GM12865 (cell line): ENCODE data around the gene ETFA.

Source experiments
- DNase-seq: peaks from one replicate; pipeline ENCODE4 v3.0.0; 2010; ENCODE audit warnings: low read depth
- H3K4me3 ChIP-seq: 2 replicates; pipeline ENCODE4 v1.5.1; 2011; ENCODE audit warnings: mild to moderate bottlenecking, low read depth, low read length, control low read depth
- TF ChIP-seq, protein P1 (sequence below): IDR thresholded peaks from 2 replicates; pipeline ENCODE4 v1.5.1; 2011; ENCODE audit warnings: low read length, control low read depth, low read depth, inconsistent platforms; ENCODE audit not compliant: insufficient read depth; ENCODE audit errors: missing control alignments

The ETFA gene

DNA sequence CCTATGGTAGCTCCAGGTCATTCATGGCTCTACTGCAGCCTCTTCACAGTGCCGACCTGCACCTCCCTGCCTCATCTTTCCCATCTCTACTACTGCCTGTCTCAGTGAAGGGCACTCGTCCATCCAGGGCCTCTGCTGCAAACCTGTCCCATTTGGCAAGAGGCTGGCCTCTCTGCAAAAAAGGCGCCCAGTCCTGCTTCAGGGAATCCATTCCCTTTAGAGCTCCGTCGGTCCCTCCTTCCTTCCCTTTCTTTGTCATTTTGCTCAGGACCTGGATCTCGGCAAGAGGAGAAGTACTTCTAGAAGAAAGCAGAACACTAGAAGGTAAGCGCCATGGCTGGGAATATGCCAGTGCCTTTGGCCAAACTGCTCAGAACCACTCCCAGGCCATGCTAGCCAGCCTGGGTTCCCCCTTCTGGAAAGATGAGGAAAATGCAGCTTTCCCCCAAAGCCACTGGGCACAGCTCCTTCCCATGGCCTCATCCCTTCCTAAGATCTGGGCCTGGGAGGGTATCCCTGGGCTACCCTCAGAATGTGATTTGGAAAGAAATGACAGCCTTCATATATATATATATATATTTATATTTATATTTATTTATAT lies 18.9 kb upstream of the ETFA start:
- DNase-seq, result no peak
- TF ChIP-seq, protein P1, sequence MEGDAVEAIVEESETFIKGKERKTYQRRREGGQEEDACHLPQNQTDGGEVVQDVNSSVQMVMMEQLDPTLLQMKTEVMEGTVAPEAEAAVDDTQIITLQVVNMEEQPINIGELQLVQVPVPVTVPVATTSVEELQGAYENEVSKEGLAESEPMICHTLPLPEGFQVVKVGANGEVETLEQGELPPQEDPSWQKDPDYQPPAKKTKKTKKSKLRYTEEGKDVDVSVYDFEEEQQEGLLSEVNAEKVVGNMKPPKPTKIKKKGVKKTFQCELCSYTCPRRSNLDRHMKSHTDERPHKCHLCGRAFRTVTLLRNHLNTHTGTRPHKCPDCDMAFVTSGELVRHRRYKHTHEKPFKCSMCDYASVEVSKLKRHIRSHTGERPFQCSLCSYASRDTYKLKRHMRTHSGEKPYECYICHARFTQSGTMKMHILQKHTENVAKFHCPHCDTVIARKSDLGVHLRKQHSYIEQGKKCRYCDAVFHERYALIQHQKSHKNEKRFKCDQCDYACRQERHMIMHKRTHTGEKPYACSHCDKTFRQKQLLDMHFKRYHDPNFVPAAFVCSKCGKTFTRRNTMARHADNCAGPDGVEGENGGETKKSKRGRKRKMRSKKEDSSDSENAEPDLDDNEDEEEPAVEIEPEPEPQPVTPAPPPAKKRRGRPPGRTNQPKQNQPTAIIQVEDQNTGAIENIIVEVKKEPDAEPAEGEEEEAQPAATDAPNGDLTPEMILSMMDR, result peak; percentile 18
- no peak overlapping the region for H3K4me3 ChIP-seq

DNA sequence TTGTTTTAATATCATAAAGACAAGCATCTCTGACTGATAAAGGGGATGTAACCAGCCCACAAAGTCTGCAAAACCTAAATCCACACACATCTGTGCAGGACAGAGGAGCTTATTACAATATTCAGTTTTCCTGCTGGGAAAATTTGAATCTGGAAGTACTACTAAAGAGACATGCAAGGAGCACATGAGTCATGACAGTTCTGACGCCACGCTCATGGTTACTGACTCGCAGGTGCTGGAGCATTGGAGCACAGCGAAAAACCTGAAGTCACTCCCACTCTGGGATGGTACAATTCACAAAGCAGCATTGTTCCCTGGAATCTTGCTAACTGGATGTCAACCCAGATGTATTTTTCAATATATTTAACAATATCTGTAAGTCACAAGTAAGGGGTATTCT lies 17.7 kb upstream of the ETFA start:
- TF ChIP-seq, protein P1, result no peak
- no peak overlapping the region for H3K4me3 ChIP-seq
- no peak for DNase-seq

DNA sequence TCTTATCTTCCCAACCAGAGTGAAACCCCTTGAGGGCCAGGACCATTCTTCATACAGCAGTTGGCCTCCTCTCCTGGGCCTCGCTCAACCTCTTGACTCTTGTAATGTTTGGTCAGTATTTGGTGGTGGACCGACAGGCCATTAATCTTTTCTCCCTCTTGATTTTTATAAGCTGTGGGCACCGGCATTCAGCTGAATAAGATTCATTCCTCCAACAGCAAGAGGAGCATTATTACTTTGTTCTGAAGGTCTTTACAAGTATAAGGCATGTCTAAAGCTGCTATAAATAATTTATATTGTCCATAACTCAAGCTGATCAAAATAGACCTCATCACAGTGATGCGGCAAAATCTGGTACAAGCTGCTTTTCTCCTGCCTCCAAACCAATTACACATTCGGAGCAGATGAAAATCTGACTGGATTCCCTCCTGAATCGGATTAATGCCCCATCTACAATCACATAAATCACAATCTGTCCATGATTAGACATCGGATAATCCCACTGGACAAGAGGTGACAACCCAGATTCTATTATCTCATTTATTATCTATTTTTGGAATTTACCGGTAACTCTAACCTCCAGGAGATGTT lies 16.9 kb upstream of the ETFA start:
- TF ChIP-seq, protein P1, result no peak
- H3K4me3 ChIP-seq, result no peak overlapping the region
- DNase-seq, result no peak

DNA sequence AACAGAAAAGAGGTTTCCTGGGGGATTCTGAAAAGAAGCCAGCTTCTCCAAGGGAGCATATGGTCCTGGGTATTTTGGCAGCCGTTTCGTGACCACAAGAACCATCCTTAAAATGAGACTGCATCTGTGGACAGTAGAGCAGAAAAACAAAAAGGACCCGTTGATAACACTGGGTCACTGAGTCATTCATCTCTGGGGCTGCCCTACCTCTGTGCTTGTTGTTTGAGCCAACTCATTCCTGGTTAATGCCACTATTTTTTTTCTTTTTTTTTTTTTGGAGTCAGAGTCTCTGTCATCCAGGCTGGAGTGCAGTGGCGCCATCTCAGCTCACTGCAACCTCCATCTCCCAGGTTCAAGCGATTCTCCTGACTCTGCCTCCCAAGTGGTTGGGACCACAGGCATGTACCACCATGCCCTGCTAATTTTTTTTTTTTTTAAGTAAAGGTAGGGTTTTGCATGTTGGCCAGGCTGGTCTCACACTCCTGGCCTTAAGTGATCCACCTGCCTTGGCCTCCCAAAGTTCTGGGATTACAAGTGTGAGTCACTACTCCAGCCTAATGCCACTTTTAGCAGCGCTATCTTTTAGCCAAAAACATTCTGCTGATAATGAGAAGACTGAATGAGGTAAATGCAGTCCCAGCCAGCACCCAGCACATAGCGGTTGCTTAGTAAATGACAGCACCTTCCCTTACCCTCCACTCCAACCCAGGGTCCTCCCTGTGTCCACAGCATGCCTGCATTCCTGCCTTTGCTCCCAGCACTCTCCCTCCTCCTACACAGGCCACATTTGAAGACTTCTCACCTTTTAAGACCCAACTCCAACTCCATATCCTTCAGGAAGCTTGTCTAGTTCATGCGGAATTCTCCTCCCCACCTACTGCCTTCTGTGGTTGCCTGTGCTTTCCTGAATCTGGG lies 16.2 kb upstream of the ETFA start:
- TF ChIP-seq, protein P1, result no peak
- H3K4me3 ChIP-seq, result no peak overlapping the region
- no peak for DNase-seq

DNA sequence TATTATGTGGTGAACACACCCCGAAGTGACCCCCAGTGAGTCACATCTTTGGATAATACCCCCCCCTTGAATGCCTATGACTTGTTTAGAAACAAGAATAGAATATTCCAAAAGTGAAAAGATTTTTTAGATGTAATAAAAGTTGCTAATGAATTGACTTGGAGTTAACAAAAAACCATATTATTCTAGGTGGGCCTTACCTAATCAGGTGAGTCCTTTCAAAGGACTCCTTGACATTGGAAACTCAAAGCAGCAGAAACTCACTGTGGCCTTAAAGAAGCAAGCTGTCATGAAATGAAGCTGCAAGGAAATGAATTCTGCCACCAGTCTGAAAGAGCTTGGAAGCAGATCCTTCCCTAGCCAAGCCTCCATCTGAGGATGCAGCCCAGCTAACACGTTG lies 14.4 kb upstream of the ETFA start:
- H3K4me3 ChIP-seq, result no peak overlapping the region
- no peak for DNase-seq
- TF ChIP-seq, protein P1, result no peak

DNA sequence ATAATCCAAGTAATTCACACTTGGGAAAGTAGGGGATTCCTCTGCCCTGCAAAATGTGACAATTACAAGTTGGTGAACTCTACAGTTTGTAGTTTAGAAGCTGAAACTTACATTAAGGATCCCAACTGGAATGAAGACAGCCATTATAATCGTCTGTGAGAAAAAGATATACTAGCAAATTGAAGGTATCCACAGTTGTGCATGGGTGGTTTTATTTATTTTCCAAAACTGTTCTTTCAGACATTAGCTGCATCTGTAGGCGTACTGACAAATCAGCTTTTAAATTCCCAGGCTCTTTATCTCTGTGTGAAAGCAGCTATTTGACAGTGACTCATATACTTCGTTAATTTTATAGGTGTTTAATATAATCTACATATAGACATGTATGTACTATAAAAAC lies 12.8 kb upstream of the ETFA start:
- TF ChIP-seq, protein P1, result no peak
- DNase-seq, result no peak
- H3K4me3 ChIP-seq, result no peak overlapping the region
